ENCODE results near the gene GPC6.

- TF ChIP-seq POLR2A (IDR thresholded peaks at IDR 0.05) (no peak), CTCF (IDR thresholded peaks at IDR 0.05) (no peak)
Measured at GRCh38 chr13:93249364-93250306, 23.0 kb downstream of the GPC6 start.

All from uterus (tissue), 2 donors.